ENCODE results near the gene CDT1. TPM values are rescaled to one million over a fixed set of nuclear protein-coding genes. Genes with fewer than 3 reads are reported as not detected.

Gene CDT1
- total RNA-seq, 1 experiment from 2014 or later = 160 TPM

- no peak overlapping the region for H2AFZ ChIP-seq (ENCODE audit: low read depth, low read length, poor library complexity, severe bottlenecking)
- intact Hi-C loops (cut with micrococcal nuclease) = no loop called here
- ChIA-PET POLR2A (no interaction called here), RAD21 (ENCODE audit: low non-redundant PET in 1 of 2, low total read pairs in 2 of 2, uncharacterized antibody in 2 of 2, unreplicated experiment in 2 of 2) (no interaction called here), CTCF (interaction anchor here (1.0 kb wide), 1 partner anchor 26 kb away, joined by 4 read pairs; no protein-coding TSS in a partner anchor)
- peaks cover 2 to 13% of the 10 kb centered on the region in 2 experiments; a peak in 1 of 4 replicates for H3K36me3 ChIP-seq (ENCODE audit: control insufficient read depth in 1 of 2, insufficient read depth in 2 of 2, low read length in 2 of 2)
- peaks cover 20 to 78% of the 10 kb centered on the region in 2 experiments for H3K4me1 ChIP-seq (ENCODE audit: control insufficient read depth in 1 of 2, insufficient read depth in 2 of 2, low read length in 2 of 2)
- no TSS peak for BruUV-seq (replicated peaks)
- no peaks in the 10 kb centered on the region for H3K27me3 ChIP-seq (ENCODE audit: insufficient read depth, low read length)
- H3K79me2 ChIP-seq (ENCODE audit: insufficient read depth, low read length) = peaks cover 99% of the 10 kb centered on the region
- no peak for TF ChIP-seq SP1 (IDR thresholded peaks at IDR 0.05; ENCODE audit: low read depth)
- TF ChIP-seq SIN3A (IDR thresholded peaks at IDR 0.05; ENCODE audit: low read depth) = no peak
- no peak for TF ChIP-seq ZBTB33 (IDR thresholded peaks at IDR 0.05; ENCODE audit: extremely low read depth, insufficient replicate concordance, low read length)
- TF ChIP-seq EGR1 (IDR thresholded peaks at IDR 0.05; ENCODE audit: low read depth) = no peak
- H3K9me3 ChIP-seq (ENCODE audit: control insufficient read depth in 1 of 2, insufficient read depth in 1 of 2, low read depth in 1 of 2, low read length in 2 of 2) = no peaks in the 10 kb centered on the region
- ATAC-seq = no peak
- H3K4me2 ChIP-seq (ENCODE audit: low read length) = no peak overlapping the region
- no peak for DNase-seq (ENCODE audit: low read depth, low spot score)
- no peaks in the 10 kb centered on the region for H3K9me2 ChIP-seq (ENCODE audit: insufficient read depth)
- H3K27ac ChIP-seq (ENCODE audit: low read depth, low read length) = no peak overlapping the region; the same call in 1 of the 2 replicates
- H4K20me1 ChIP-seq (ENCODE audit: insufficient read depth) = peaks cover under 1% of the 10 kb centered on the region; the same call in 1 of the 2 replicates
- no peak overlapping the region for H3K9ac ChIP-seq (ENCODE audit: low read length)
- H3K4me3 ChIP-seq (replicated peaks in 1 of 2; ENCODE audit: low read depth in 1 of 2, low read length in 2 of 2) = no peak overlapping the region
These were observed 39.5 kb upstream of the CDT1 start for GRCh38 chr16:88764080-88764479.

- ATAC-seq (no peak), DNase-seq (ENCODE audit: low read depth, low spot score) (no peak)
- Histone ChIP-seq H3K79me2 (ENCODE audit: insufficient read depth, low read length) (peaks cover 99% of the 10 kb centered on the region), H3K4me1 (ENCODE audit: control insufficient read depth in 1 of 2, insufficient read depth in 2 of 2, low read length in 2 of 2) (peaks cover 28 to 86% of the 10 kb centered on the region in 2 experiments), H3K4me3 (replicated peaks in 1 of 2; ENCODE audit: low read depth in 1 of 2, low read length in 2 of 2) (no peak overlapping the region), H4K20me1 (ENCODE audit: insufficient read depth) (peaks cover 5% of the 10 kb centered on the region; the same call in 1 of the 2 replicates), H3K27ac (ENCODE audit: low read depth, low read length) (peak overlapping the region; percentile 6; the same call in 1 of the 2 replicates), H3K9me3 (ENCODE audit: control insufficient read depth in 1 of 2, insufficient read depth in 1 of 2, low read depth in 1 of 2, low read length in 2 of 2) (no peaks in the 10 kb centered on the region), H3K36me3 (ENCODE audit: control insufficient read depth in 1 of 2, insufficient read depth in 2 of 2, low read length in 2 of 2) (peaks cover 2 to 13% of the 10 kb centered on the region in 2 experiments; a peak in 1 of 4 replicates), H3K27me3 (ENCODE audit: insufficient read depth, low read length) (no peaks in the 10 kb centered on the region), H2AFZ (ENCODE audit: low read depth, low read length, poor library complexity, severe bottlenecking) (no peak overlapping the region), H3K9me2 (ENCODE audit: insufficient read depth) (no peaks in the 10 kb centered on the region), H3K9ac (ENCODE audit: low read length) (no peak overlapping the region; the same call in 1 of the 2 replicates), H3K4me2 (ENCODE audit: low read length) (0 out of 2 replicates have a peak overlapping the region, but pooled peaks have one; percentile 5)
- no TSS peak for BruUV-seq (replicated peaks)
- ChIA-PET POLR2A (interaction anchor here (1.4 kb wide), 1 partner anchor 9 kb away, joined by 3 read pairs; no protein-coding TSS in a partner anchor), CTCF (no interaction called here), RAD21 (ENCODE audit: low non-redundant PET in 1 of 2, low total read pairs in 2 of 2, uncharacterized antibody in 2 of 2, unreplicated experiment in 2 of 2) (no interaction called here)
- intact Hi-C loops (cut with micrococcal nuclease) = no loop called here
- no peak for TF ChIP-seq REST (IDR thresholded peaks at IDR 0.05; ENCODE audit: low read depth)
These were observed 38.7 kb upstream of the CDT1 start for GRCh38 chr16:88764913-88765349.
